GM21529 (cell line): ENCODE results near the gene FARS2.

Experiments used
- ATAC-seq: cut with Tn5 transposase; IDR thresholded peaks from one replicate; pipeline ENCODE4 v1.9.1; 2021; ENCODE audit not compliant: unreplicated experiment

Gene FARS2

DNA sequence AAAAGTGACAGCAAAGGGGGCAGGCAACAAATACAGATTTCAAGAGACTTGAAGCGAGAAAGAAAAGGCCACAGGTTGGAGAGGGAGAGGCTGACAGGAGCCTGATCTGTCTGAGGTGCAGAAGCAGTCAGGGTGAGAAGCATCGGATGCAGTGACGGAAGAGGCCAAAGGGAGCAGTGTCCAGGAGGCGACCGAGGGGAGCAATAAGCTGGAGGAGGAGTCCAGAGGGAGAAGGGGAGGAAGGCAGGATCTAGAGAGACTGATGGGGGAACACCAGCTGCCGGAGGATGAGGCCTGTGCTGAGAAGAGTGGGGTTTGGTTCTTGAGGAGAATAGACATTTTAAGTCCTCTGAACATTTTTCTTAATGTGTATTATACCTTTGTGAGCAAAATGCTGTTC is 23.8 kb downstream of the FARS2 start:
- ATAC-seq, result no peak

DNA sequence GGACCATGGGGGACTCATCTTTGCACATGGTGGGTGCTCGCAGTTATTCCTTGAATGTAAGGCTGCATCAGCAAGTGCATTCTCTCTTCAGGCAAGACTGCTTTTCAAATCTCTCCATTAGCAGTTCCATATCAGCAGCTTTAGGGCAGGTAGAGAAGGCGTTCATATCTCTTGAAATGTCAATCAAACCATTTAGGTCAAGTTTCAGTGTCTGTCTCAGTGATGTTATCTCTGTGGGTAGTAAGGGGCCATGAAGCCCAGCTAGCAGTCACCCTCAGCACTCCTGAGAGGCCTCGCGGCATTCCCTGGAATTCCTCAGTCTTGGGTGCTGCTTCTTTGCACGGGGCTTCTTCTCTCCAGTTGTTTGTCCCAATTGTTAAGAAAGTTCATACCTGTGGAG is 24.2 kb downstream of the FARS2 start:
- no peak for ATAC-seq

DNA sequence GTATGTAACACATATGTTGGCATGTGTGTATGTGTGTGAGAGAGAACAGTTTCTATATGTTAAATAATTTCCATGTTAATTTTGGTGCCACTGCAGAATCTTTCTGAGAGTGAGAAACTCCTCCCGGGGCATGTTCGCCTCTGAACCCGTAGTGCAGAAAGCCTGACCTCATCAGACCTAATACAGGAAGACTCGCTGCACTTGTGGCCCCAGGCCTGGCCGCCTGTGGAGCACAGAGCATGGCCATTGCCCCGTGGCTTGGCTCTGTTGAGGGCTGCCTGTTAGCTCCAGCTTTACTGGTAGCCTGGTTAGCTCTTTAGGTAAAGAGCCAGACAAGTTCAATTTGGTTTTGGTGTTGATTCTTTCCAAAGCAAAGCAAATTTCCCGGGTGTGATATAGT is 25.5 kb downstream of the FARS2 start:
- peak; percentile 56 for ATAC-seq

GRCh38 chr6:5287205-5287965 is 26.1 kb downstream of the FARS2 start:
- ATAC-seq, result no peak

DNA sequence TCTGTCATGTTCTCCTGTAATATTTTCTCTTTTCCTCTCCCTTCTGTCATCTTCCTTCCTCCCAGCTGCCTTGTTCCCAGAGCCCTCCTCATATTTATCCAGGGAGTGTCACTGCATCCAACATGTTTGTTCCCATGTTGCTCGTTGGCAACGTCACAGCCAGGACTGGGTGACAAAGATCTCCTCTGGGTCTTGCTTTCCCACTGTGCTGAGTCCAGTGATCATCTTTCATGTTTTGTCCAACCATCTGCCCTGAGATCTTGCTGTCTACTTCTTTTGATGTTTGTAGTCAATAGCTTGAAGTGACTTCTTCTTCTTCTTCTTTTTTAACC is 26.6 kb downstream of the FARS2 start:
- no peak for ATAC-seq

DNA sequence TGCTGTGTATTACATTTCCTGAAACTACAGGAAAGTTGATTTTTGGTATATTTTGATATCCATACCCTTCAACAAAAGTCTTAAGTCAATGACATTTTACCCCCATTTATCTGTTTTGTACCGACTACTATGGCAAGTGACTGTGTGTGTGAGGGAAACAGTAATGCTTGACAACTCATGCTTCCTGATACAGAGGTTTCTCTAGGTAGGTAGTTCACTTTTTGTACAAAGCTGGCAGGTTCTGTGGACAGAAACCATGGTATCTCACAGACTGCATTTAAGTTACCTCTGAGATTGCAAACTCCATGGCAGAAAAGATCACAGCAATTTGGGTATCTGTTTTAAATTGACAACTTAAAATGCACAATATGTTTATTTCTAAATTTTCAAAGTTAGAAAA is 28.8 kb downstream of the FARS2 start:
- ATAC-seq, result no peak

- no peak for ATAC-seq
These were observed 29.2 kb downstream of the FARS2 start for GRCh38 chr6:5290500-5290899.

- ATAC-seq, result no peak
These were observed 30.8 kb downstream of the FARS2 start for GRCh38 chr6:5292154-5292553.

- no peak for ATAC-seq
These were observed 32.4 kb downstream of the FARS2 start for GRCh38 chr6:5293692-5294091.

DNA sequence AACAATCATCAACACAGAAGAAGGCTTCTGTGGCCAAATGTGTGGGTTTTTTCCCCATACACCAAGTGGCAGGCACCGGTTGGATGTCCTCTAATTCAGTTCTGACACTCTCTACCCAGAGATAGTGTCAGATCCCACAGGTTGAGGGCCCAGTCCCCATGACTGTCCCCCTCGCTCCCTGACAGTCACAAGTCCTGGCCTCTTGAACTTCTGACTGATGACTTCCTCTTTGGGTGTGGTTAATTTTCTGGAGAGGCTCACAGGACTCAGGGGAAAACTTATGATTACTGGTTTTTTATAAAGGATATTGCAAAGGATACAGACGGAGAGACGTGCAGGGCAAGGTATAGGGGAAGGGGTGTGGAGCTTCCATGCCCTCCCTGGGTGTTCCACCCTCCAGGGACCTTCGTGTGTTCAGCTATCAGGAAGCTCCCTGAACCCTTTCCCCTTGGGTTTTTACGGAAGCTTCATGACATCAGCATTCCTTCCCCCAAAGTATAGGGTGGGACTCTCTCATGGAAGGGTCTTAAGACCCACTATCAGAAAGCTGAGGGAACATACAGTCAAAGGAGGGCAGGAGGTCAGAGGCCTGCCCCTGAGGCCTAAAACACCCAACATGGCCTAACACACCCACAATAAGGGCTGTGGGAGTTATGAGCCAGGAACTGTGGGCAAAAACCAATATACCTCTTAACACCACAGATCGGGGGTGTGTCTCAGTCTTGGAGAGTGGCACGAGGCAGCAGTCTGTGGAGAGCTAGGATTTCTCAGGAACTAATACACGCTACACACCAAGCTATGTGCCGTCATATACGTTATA is 33.3 kb downstream of the FARS2 start:
- ATAC-seq, result no peak

- no peak for ATAC-seq
These were observed 34.3 kb downstream of the FARS2 start for GRCh38 chr6:5295623-5296022.

DNA sequence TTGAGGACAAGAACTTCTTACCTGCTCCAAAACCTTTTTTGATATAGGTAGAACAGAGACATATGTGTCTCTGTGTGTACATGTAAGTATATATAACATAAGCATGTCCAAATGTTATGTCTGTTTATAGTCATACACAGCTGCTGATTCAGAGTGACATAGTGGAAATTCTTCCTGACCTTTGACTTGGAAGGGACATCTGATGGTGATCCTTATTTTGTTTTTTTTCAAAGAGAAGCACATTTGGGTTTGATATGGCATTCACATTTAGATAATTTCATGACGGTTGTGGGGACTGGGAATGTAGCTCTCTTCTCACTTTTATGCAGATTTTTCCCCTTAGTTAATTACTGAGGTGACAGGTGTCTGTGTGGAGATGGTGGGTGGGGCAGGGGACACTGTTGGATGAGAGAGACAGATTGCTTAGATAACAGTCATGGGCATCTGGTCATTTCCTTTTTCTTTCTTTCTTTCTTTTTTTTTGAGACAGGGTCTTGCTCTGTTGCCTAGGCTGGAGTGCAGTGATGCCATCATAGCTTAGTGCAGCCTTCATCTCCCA is 39.0 kb downstream of the FARS2 start:
- no peak for ATAC-seq

DNA sequence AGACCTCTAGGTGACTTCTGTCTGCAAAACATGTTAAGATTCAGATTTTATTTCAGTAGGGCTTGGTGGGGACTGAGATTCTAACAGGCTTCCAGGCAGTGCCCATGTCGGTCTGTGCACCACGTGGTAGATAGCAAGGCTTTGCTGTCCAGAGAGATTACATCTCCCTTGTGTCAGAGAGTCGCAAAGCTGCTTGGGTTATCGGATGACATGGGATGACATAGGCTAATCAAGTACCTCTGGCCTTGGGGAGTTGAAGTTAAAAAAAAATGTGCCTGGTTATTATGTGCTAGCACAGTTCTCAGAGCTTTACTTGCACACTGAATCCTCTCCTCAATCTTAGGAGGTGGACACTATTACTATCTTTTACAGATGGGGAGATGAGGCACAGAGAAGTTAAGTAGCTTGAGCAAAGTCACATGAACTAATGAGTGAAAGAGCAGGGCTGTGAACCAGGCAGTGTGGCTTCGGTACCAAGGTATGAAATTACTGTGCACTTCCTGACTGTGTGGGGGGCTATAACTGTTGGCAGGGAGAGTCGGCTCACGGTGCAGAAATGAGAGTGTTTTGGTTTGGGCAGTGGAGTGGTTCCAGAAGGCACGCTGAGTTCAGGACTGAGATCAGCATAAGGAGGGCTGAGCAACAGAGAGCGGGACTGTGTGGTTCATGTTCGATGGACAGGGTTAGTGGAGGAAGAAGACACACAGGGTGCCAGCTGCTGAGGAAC is 41.1 kb downstream of the FARS2 start:
- ATAC-seq, result peak; percentile 94

DNA sequence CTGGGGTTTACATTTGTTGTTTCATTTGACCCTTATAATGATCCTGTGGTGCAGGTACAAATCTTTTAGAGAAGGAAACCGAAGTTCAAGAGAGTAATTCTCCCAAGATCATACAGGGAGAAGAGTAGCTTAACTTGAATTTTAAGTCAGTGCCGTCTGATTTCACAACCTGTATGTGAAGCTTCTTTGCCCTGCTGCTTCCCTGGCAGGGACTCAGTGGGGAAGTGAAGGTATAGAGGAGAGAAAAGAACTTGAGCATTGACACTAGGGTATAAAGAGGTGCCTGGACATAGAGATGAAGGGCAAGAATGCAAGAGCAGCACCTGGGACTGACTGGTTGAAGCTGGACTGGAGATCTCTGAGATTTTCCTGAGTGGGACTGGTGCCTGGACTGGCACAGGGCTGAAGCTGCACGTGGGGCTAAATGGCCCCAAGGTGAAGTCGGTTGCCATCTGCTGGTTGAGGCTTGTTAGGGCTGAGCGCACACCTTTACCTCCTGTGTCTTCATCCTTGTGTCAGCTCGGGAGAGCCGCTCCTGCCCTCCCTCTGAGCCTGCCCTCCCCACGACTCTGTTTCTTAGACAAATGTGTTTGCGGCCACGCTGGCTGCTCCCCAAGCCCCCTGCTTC is 41.8 kb downstream of the FARS2 start:
- ATAC-seq, result peak; percentile 61

GRCh38 chr6:5303682-5304081 is 42.4 kb downstream of the FARS2 start:
- no peak for ATAC-seq

DNA sequence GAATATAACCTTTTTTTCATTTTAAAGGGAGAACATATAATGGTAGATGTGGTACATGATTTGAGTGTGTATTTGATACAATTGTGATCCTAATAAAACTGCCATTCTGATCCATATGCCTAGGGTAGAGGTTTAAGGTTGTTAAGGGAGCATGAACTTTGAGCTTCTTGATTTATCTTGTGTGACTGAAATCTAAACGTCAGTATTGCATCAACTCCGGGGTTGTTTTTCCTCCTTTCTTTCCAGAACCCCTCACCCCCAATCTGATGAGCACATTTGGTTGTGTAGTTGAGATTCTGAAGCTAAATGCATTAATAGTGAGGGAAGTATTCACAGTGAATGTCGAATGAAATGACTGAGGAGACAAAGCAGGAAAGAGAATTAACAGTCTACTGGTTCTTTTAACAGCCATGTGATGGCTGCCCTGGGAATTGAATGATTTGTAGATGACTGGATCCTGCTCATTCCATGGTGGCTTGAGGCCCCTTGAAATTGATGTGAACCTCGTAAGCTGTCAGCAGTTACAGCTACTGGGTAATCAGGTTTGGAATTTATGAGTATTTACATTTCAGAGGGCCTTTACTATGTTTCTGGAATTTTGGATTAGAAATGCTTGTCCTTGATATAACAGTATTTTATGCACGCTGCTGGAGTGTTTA is 44.8 kb downstream of the FARS2 start:
- no peak for ATAC-seq

- ATAC-seq, result no peak
These were observed 45.7 kb downstream of the FARS2 start for GRCh38 chr6:5307058-5307457.

DNA sequence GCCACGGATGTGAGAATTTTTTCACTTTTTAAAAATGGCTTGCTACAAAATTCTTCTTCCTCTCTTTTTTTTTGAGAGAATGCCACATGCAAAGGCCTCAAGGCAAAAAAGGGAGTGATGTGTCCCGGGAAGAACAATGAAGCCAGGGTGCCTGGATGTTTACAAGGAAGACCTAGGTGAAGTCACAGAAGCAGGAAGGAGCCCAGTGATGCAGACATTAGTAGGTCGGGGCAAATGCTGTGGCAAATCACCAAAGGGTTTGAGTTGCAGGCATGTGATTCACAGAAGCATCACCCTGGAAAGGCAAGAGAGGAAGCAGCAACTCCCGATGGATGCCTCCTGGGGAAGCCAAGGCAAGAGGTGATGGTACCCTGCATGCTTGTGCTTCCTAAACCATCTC is 46.8 kb downstream of the FARS2 start:
- no peak for ATAC-seq

DNA sequence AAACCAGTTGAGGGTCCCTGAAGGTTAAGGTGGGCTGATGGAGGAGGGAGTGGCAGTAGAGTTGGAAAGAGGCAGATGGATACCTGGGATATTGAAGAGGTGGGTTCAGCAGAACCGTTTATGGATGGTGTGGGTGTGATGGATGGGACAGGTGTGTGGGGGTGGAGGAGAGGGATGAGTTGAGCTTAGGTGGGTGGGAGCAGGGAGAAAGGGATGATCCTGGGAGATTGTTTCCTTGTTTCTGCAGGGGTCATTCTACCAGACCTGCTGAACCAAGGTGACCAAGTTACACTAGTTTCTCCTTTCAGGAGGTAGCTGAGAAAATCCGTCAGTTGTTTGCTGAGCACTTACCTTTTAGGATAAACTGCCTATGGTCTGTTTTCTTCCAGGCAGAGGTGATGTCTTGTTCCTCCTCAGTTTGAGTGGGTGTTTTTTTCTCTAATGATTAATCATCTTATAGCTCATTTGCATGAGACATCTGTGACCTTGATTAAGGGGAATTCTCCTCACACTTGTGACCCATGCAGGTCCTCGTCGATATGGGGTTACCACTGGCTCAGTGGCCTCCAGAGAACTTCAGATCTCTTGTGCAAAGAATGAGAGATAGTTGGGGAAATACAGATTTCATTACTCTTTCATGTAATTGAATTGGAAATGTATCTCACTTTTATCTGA is 53.0 kb downstream of the FARS2 start:
- no peak for ATAC-seq

DNA sequence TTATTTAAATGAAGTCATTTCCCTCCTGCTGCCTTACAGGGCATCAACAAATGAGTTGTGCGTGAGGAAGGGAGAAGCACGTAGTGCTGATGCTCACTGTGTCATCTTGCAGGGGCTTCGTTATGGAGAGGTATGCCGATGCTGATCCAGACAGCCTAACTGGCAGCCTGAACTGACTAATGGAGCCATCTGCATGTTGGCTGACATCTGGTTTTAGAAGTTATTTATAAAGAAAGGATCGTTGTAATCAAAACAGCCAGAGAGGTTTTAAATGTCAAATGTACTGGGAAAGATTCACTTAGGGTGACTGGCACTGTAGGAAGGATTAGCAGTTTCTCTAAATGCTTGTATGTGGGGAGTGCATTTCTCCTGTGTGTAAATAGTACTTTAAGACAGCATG is 54.6 kb downstream of the FARS2 start:
- ATAC-seq, result no peak
